Activated T-cell treated with anti-CD3 and anti-CD28 coated beads, Interleukin-2, amount 50 U/mL, for 72 hours (primary cell): Measurements from ENCODE around the gene C5AR1. TPM values are rescaled to one million over a fixed set of nuclear protein-coding genes. Genes with fewer than 3 reads are reported as not detected.

ENCODE experiments used
- ATAC-seq, 2 donors: fragments of 150-1000 bp; cut with Tn5 transposase; replicated peaks in 1 of 2; 2 replicates each; pipeline ENCODE4 v1.10.0; 2021; ENCODE audit warnings: moderate library complexity in 2 of 2, mild to moderate bottlenecking in 1 of 2
- DNase-seq, 2 donors: peaks; one replicate each; pipeline ENCODE4 v3.0.0; 2021 to 2022; ENCODE audit warnings: mixed read lengths in 1 of 2
- H3K27ac Mint-ChIP-seq: one replicate; pipeline ENCODE4 v1.8.0; 2022; ENCODE audit warnings: mild to moderate bottlenecking, moderate library complexity, mixed read lengths
- H3K27me3 Mint-ChIP-seq: one replicate; pipeline ENCODE4 v1.8.0; 2022; ENCODE audit warnings: low read depth, mixed read lengths
- H3K36me3 Mint-ChIP-seq, 2 donors: one replicate each; pipeline ENCODE4 v1.8.0; 2022; ENCODE audit warnings: mixed read lengths in 2 of 2, mild to moderate bottlenecking in 1 of 2; ENCODE audit not compliant: insufficient read depth in 2 of 2
- H3K4me1 Mint-ChIP-seq: one replicate; pipeline ENCODE4 v1.8.0; 2022; ENCODE audit warnings: low read depth, mixed read lengths
- H3K4me3 Mint-ChIP-seq, 2 donors: one replicate each; pipeline ENCODE4 v1.8.0; 2022; ENCODE audit warnings: mild to moderate bottlenecking in 2 of 2, mixed read lengths in 2 of 2, moderate library complexity in 2 of 2
- H3K9me3 Mint-ChIP-seq, 2 donors: one replicate each; pipeline ENCODE4 v1.8.0; 2022; ENCODE audit warnings: mixed read lengths in 2 of 2
- total RNA-seq, 2 donors: library from RNA; stranded (reverse); gene quantifications; one replicate each; pipeline ENCODE4 v1.2.3, GENCODE V29; 2022

The C5AR1 gene
- total RNA-seq, 2 donors from 2014 or later = 1.8 to 3.0 TPM

DNA sequence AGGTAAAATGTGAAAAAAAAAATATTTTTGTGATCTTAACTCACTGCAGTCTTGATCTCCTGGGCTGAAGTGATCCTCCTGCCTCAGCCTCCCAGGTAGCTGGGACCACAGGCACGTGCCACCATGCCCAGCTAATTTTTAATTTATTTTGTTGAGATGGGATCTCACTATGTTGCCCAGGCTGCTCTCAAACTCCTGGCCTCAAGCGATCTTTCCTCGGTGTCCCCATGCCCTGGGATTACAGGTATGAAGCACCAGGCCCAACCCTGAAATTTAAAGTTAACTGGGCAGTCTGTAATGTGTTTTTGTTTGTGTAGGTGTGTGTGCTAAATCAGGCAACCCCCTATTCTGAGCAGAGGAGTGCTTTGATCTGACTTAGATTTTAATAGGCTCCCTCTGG lies 3.4 kb upstream of the C5AR1 start:
- Mint-ChIP-seq H3K4me3 (no peak overlapping the region), H3K27ac (no peak overlapping the region), H3K27me3 (peaks cover 6% of the 10 kb centered on the region), H3K36me3 (no peaks in the 10 kb centered on the region), H3K4me1 (peaks cover 6% of the 10 kb centered on the region), H3K9me3 (no peaks in the 10 kb centered on the region)
- no peak for ATAC-seq
- no peak for DNase-seq

DNA sequence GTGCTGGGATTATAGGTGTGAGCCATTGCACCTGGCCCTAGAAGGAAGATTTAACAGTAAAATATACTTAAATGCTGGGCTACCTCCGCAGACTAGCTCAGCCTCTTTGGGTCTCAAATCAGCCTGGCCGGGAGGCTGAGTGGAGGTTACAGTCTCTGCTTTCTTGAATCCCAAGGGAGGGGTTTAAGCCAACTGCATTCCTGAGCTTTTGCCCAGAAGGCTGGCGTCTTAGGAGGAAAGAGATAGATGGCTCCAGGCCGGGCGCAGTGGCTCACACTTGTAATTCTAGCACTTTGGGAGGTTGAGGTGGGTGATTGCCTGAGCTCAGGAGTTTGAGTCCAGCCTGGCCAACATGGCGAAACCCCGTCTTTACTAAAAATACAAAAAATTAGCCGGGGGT lies 623 bp upstream of the C5AR1 start:
- no peaks in the 10 kb centered on the region for H3K36me3 Mint-ChIP-seq
- H3K9me3 Mint-ChIP-seq = no peaks in the 10 kb centered on the region
- H3K27me3 Mint-ChIP-seq = peaks cover 6% of the 10 kb centered on the region
- H3K27ac Mint-ChIP-seq = no peak overlapping the region
- ATAC-seq (no peak), DNase-seq (no peak)
- no peak overlapping the region for H3K4me3 Mint-ChIP-seq
- H3K4me1 Mint-ChIP-seq = peaks cover 6% of the 10 kb centered on the region

DNA sequence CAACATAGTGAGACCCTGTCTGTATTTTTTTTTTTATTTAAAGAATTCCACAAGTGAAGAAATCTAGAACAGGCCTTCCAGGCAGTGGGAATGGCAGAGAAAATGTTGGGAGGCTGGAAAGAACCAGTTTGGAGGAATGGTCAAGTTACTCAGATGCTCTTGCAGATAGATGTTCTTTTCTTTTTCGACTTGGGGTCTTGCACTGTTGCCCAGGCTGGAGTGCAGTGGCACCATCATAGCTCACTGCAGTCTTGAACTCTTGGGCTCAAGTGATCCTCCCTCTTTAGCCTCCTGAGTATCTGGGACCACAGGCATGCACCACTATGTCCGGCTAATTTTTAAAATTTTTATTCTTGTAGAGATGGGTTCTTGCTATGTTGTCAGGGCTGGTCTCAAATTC lies 662 bp downstream of the C5AR1 start:
- DNase-seq (no peak), ATAC-seq (no peak)
- peaks cover 5% of the 10 kb centered on the region for H3K4me1 Mint-ChIP-seq
- no peaks in the 10 kb centered on the region for H3K9me3 Mint-ChIP-seq
- no peaks in the 10 kb centered on the region for H3K36me3 Mint-ChIP-seq
- H3K4me3 Mint-ChIP-seq = no peak overlapping the region
- H3K27me3 Mint-ChIP-seq = peaks cover 6% of the 10 kb centered on the region
- H3K27ac Mint-ChIP-seq = no peak overlapping the region

DNA sequence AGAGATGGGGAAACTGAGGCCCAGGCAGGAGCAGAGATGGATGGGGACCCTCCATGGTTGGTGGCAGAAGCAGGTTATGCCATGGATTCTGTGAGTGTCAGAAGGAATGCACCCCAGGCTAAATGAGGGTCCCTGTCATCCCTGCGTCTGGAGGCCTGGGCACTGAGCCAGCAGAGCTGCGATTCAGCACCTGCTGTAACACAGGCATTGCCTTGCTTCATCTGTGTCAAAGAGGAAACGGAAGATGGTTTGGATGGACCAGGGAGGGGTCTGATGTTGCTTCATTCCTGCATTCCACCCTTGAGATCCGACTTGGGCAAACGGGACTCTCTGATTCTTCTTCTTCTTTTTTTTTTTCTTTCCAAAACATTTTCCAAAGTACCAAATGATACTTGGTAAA lies 1.2 kb downstream of the C5AR1 start:
- no peak for DNase-seq
- Mint-ChIP-seq H3K27me3 (peaks cover 6% of the 10 kb centered on the region), H3K4me1 (peaks cover 7% of the 10 kb centered on the region), H3K36me3 (no peaks in the 10 kb centered on the region), H3K9me3 (no peaks in the 10 kb centered on the region), H3K4me3 (no peak overlapping the region), H3K27ac (no peak overlapping the region)
- ATAC-seq = no peak

DNA sequence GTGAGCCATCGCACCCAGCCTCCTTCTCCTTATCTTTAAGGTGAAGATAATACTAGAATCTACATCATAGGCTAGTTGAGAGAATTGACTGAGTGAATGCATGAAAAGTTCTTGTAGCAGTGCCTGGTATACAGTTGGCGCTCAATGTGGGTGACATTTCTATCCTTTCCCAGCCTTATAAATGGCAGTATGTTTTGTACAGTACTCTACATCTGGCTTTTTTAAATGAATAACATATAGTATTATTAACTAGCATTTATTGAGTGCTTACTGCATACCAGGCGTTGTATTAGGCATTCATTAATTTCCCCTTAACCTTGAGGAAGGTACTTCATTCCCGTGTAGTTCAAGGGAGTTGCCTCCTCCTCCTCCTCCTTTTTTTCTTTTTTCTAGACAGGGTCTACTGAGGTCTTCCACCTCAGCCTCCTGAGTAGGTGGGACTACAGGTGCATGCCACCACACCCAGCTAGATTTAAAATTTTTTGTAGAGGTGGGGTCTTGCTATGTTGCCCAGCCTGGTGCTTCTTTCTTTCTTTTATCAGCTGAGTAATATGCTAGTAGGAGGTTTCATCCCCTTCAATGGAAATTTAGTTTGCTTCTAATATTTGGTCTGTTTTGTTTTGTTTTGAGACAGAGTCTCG lies 2.8 kb downstream of the C5AR1 start:
- no peak overlapping the region for H3K4me3 Mint-ChIP-seq
- ATAC-seq (no peak), DNase-seq (no peak)
- no peaks in the 10 kb centered on the region for H3K36me3 Mint-ChIP-seq
- H3K4me1 Mint-ChIP-seq = peaks cover 7% of the 10 kb centered on the region
- peaks cover 6% of the 10 kb centered on the region for H3K27me3 Mint-ChIP-seq
- no peaks in the 10 kb centered on the region for H3K9me3 Mint-ChIP-seq
- H3K27ac Mint-ChIP-seq = no peak overlapping the region

DNA sequence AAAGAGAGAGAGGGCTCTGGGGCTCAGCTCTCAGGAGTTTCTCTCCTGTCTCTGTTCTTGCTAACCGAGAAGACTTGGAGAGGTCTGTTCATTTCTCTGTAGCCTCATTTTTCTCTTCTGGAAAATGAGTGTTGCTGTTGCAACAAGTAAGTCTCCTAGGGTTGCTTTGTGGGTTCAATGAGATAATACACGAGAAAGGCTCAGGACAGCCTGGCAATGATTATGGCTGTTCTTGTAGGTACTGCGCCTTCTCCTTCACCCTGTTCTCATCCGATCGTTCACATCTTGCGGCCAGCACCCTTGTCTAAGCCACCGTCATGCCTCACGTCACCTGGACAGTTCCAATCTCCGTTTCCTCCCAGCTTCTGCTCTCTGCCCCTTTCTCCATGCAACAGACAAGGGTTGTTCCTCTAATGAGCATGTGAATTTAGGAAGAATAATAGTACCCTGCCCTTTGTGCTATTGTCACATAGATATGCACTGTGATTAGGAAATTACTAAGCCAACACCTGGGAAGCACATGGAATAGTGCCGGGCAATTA lies 4.2 kb downstream of the C5AR1 start:
- Mint-ChIP-seq H3K4me1 (peaks cover 7% of the 10 kb centered on the region), H3K4me3 (no peak overlapping the region), H3K36me3 (no peaks in the 10 kb centered on the region), H3K27me3 (peaks cover 6% of the 10 kb centered on the region), H3K27ac (no peak overlapping the region), H3K9me3 (no peaks in the 10 kb centered on the region)
- no peak for ATAC-seq
- no peak for DNase-seq

DNA sequence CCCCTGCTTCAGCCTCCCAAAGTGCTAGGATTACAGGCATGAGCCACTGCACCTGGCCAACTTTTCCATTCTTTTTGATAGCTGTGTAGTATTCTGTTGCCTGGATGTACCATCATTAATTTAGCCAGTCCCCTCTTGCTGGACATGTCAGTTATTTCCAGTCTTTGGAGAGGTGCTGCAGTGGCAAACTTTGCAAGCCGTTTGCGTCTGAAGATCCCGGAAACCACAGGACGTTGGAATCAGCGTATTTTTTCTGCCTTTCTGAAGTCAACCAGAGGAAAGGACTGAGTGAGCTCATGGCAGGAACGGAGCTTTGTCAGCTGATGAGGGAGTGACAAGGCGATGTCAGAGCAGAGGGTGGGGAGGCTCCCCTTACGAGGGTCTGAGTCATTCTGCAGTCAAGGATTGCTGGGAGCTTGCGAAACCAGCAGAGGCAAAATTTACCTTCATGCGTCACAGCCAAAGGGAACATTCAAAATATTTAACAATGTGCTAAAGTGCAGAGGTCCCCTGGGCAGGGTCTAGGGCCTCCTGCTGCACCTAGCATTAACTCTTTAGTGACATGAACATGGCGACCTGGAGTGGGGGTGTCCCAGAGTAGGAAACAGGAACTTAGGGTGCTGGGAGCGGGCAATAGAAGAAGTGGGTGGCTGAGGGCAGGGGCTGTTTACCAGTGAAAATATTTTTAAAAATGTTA lies 5.6 kb downstream of the C5AR1 start:
- Mint-ChIP-seq H3K9me3 (no peaks in the 10 kb centered on the region), H3K27ac (no peak overlapping the region), H3K4me1 (peaks cover 7% of the 10 kb centered on the region), H3K4me3 (no peak overlapping the region), H3K36me3 (no peaks in the 10 kb centered on the region), H3K27me3 (peaks cover 5% of the 10 kb centered on the region)
- DNase-seq = peak; percentile 27 to 33
- ATAC-seq = peak; percentile 78 to 91

DNA sequence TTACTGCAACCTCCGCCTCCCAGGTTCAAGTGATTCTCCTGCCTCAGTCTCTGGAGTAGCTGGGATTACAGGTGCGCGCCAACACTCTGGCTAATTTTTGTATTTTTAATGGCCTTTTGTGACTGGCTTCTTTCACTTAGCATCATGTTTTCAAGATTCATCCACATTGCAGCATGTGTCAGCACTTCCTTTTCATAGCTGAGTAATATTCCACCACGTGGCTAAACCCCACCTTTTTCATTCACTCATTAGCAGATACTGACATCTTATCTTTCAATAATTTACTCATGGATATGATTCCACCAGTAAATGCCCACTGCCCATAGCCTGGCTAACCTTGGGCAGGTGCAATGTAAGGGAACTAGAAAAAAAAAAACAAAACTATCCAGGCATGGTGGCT lies 6.9 kb downstream of the C5AR1 start:
- H3K4me1 Mint-ChIP-seq = peaks cover 7% of the 10 kb centered on the region
- no peak for ATAC-seq
- H3K27me3 Mint-ChIP-seq = peaks cover 8% of the 10 kb centered on the region

DNA sequence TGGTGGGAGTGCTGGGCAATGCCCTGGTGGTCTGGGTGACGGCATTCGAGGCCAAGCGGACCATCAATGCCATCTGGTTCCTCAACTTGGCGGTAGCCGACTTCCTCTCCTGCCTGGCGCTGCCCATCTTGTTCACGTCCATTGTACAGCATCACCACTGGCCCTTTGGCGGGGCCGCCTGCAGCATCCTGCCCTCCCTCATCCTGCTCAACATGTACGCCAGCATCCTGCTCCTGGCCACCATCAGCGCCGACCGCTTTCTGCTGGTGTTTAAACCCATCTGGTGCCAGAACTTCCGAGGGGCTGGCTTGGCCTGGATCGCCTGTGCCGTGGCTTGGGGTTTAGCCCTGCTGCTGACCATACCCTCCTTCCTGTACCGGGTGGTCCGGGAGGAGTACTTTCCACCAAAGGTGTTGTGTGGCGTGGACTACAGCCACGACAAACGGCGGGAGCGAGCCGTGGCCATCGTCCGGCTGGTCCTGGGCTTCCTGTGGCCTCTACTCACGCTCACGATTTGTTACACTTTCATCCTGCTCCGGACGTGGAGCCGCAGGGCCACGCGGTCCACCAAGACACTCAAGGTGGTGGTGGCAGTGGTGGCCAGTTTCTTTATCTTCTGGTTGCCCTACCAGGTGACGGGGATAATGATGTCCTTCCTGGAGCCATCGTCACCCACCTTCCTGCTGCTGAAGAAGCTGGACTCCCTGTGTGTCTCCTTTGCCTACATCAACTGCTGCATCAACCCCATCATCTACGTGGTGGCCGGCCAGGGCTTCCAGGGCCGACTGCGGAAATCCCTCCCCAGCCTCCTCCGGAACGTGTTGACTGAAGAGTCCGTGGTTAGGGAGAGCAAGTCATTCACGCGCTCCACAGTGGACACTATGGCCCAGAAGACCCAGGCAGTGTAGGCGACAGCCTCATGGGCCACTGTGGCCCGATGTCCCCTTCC lies 10.5 kb downstream of the C5AR1 start:
- H3K27me3 Mint-ChIP-seq = peaks cover 21% of the 10 kb centered on the region
- DNase-seq = no peak
- no peak for ATAC-seq
- no peak overlapping the region for H3K4me3 Mint-ChIP-seq
- H3K27ac Mint-ChIP-seq = no peak overlapping the region
- peaks cover 5% of the 10 kb centered on the region for H3K4me1 Mint-ChIP-seq
- H3K36me3 Mint-ChIP-seq = no peaks in the 10 kb centered on the region
- H3K9me3 Mint-ChIP-seq = no peaks in the 10 kb centered on the region

More for the DNA sequence above, 6.9 kb downstream of the C5AR1 start:
- Mint-ChIP-seq H3K27ac (no peak overlapping the region), H3K9me3 (no peaks in the 10 kb centered on the region), H3K36me3 (no peaks in the 10 kb centered on the region), H3K4me3 (no peak overlapping the region)
- DNase-seq = no peak

DNA sequence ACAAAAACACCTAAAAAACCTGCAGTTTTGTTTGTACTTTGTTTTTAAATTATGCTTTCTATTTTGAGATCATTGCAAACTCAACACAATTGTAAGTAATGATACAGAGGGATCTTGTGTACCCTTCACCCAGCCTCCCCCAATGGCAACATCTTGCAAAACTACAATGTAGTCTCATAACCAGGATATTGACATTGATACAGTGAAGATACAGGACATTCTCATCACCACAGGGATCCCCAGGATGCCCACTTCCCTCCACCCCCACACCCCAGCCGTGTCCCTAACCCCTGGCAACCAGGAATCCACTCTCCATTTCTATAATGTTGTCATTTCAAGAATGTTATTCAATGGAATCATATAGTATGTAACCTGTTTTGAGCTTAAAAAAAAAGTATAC lies 12.0 kb downstream of the C5AR1 start:
- DNase-seq (no peak), ATAC-seq (no peak)
- Mint-ChIP-seq H3K27ac (no peak overlapping the region), H3K27me3 (peaks cover 21% of the 10 kb centered on the region), H3K4me1 (no peaks in the 10 kb centered on the region), H3K9me3 (no peaks in the 10 kb centered on the region), H3K36me3 (no peaks in the 10 kb centered on the region), H3K4me3 (no peak overlapping the region)

DNA sequence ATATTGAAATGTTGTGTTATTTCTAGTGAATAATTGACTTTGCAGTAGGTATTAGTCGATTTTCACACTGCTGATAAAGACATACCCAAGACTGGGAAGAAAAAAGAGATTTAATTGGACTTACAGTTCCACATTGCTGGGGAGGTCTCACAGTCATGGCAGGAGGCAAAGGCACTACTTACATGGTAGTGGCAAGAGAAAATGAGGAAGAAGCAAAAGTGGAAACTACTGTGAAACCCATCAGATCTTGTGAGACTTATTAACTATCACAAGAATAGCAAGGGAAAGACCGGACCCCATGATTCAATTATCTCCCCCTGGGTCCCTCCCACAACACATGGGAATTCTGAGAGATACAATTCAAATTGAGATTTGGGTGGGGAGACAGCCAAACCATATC lies 12.4 kb downstream of the C5AR1 start:
- H3K27me3 Mint-ChIP-seq = peaks cover 21% of the 10 kb centered on the region
- no peaks in the 10 kb centered on the region for H3K4me1 Mint-ChIP-seq
- no peaks in the 10 kb centered on the region for H3K9me3 Mint-ChIP-seq
- no peaks in the 10 kb centered on the region for H3K36me3 Mint-ChIP-seq
- DNase-seq = no peak
- no peak overlapping the region for H3K4me3 Mint-ChIP-seq
- no peak for ATAC-seq
- no peak overlapping the region for H3K27ac Mint-ChIP-seq

DNA sequence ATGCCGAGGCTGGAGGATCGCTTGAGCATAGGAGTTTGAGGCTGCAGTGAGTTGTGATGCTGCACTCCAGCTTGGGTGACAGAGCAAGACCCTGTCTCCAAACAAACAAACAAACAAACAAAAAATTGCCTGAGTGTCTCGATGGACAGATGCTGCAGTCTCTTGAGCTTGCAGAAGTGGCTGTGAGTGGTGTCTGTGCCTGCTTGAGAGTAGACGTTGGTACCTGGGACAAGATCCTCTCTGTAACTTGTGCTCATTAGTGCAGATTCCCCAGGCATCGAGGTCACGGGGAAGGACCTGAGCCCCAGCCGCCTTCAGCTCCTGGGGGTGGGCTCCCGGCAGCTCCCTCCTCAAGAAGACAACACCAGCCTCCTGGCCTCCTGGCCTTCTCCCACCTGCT lies 13.7 kb downstream of the C5AR1 start:
- H3K4me3 Mint-ChIP-seq = no peak overlapping the region
- no peaks in the 10 kb centered on the region for H3K4me1 Mint-ChIP-seq
- ATAC-seq (no peak), DNase-seq (no peak)
- no peaks in the 10 kb centered on the region for H3K9me3 Mint-ChIP-seq
- H3K27ac Mint-ChIP-seq = no peak overlapping the region
- no peaks in the 10 kb centered on the region for H3K36me3 Mint-ChIP-seq
- H3K27me3 Mint-ChIP-seq = peaks cover 21% of the 10 kb centered on the region

DNA sequence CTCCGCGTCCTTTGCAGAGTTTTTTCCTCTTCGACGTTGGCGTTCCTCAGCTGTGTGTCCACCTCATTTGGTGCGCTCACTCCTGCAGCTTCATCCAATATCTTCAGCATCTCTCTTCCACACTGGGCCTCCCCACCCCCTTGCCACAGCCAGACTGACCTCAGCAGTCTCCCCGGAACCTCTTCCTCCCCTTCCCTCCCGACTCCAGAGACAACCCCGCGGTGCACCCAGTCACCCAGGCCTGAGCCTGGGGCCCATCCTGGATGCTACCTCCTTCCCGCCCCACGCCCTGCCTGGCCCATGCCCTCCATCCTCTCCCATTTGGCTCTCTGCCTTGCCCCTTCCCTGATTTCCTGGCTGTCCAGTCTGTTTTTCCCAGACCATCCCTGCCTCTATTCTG lies 14.2 kb downstream of the C5AR1 start:
- Mint-ChIP-seq H3K27ac (no peak overlapping the region), H3K27me3 (peaks cover 21% of the 10 kb centered on the region), H3K9me3 (no peaks in the 10 kb centered on the region), H3K4me1 (no peaks in the 10 kb centered on the region), H3K36me3 (no peaks in the 10 kb centered on the region), H3K4me3 (no peak overlapping the region)
- ATAC-seq (no peak), DNase-seq (no peak)
